PC-3 (cell line): ENCODE measurements around the gene AAR2. TPM values are rescaled to one million over a fixed set of nuclear protein-coding genes. Genes with fewer than 3 reads are reported as not detected.

Experiments used
- ATAC-seq: fragments of 200-7000 bp; cut with Tn5 transposase; 2 replicates; pipeline ENCODE4 v1.9.1; 2020; ENCODE audit warnings: mild to moderate bottlenecking, moderate library complexity
- BruUV-seq: library from RNA; stranded (reverse); fragments of 400-500 nt; replicated peaks from 2 replicates; lab custom pipeline; 2021; lab: Mats Ljungman, UMichigan
- CTCF ChIA-PET: fragments of 300-600 bp; sonication (Branson Sonifier 250); formaldehyde crosslinking; loops from one replicate; lab custom pipeline; 2022; ENCODE audit warnings: antibody characterized with exemption; lab: Charles Lee
- POLR2A ChIA-PET: fragments of 300-600 bp; sonication (Branson Sonifier 250); formaldehyde crosslinking; loops from one replicate; lab custom pipeline; 2022; ENCODE audit warnings: antibody characterized with exemption; ENCODE audit not compliant: unreplicated experiment; lab: Charles Lee
- DNase-seq: peaks from one replicate; pipeline ENCODE4 v3.0.0-alpha.2; 2015
- H2AFZ ChIP-seq: fragments of 300-600 bp; sonication (generic); 2 replicates; pipeline ENCODE4 v1.6.0; 2016; ENCODE audit warnings: antibody characterized with exemption, low read length
- H3F3A ChIP-seq: fragments of 300-600 bp; sonication (generic); one replicate; pipeline ENCODE4 v1.6.0; 2017; ENCODE audit warnings: antibody characterized with exemption, low read length, control low read depth, mild to moderate bottlenecking; ENCODE audit not compliant: unreplicated experiment
- H3K27ac ChIP-seq: fragments of 300-600 bp; sonication (generic); 2 replicates; pipeline ENCODE4 v1.5.1; 2016; ENCODE audit warnings: mild to moderate bottlenecking, low read length
- H3K27me3 ChIP-seq: fragments of 300-600 bp; sonication (generic); 2 replicates; pipeline ENCODE4 v1.6.1; 2016; ENCODE audit warnings: low read length, mixed read lengths
- H3K36me3 ChIP-seq: fragments of 300-600 bp; sonication (generic); 2 replicates; pipeline ENCODE4 v1.6.1; 2016; ENCODE audit warnings: low read depth, mixed run types, low read length, mixed read lengths
- H3K4me1 ChIP-seq: fragments of 300-600 bp; sonication (generic); 2 replicates; pipeline ENCODE4 v1.5.1; 2016; ENCODE audit warnings: low read length; ENCODE audit not compliant: insufficient read depth
- H3K4me2 ChIP-seq: fragments of 300-600 bp; sonication (generic); 2 replicates; pipeline ENCODE4 v1.6.0; 2016; ENCODE audit warnings: low read length
- H3K4me3 ChIP-seq: fragments of 300-600 bp; sonication (generic); 2 replicates; pipeline ENCODE4 v1.5.1; 2016; ENCODE audit warnings: mild to moderate bottlenecking, low read length, mixed read lengths
- H3K79me2 ChIP-seq: fragments of 300-600 bp; sonication (generic); 2 replicates; pipeline ENCODE4 v1.6.1; 2017; ENCODE audit warnings: low read length, mixed read lengths
- H3K9ac ChIP-seq: fragments of 300-600 bp; sonication (generic); 2 replicates; pipeline ENCODE4 v1.6.0; 2016; ENCODE audit warnings: mild to moderate bottlenecking, low read length
- H3K9me2 ChIP-seq: fragments of 300-600 bp; sonication (generic); replicated peaks from 2 replicates; pipeline ENCODE4 v1.6.1; 2016; ENCODE audit warnings: mixed run types, low read length, mixed read lengths
- H3K9me3 ChIP-seq: fragments of 300-600 bp; sonication (generic); 2 replicates; pipeline ENCODE4 v1.6.1; 2016; ENCODE audit warnings: low read length, mixed read lengths
- H4K20me1 ChIP-seq: fragments of 300-600 bp; sonication (generic); 2 replicates; pipeline ENCODE4 v1.6.1; 2016; ENCODE audit warnings: low read length, mixed read lengths
- CTCF ChIP-seq: fragments of 300-600 bp; sonication (generic); conservative IDR thresholded peaks from 2 replicates; pipeline ENCODE4 v1.5.1; 2017; ENCODE audit warnings: antibody characterized with exemption, low read depth, mild to moderate bottlenecking, low read length
- EZH2 ChIP-seq: fragments of 300-600 bp; sonication (generic); IDR thresholded peaks from one replicate; pipeline ENCODE4 v1.6.1; 2017; ENCODE audit warnings: antibody characterized with exemption, mild to moderate bottlenecking, low read length; ENCODE audit not compliant: unreplicated experiment
- EZH2phosphoT487 ChIP-seq: fragments of 300-600 bp; sonication (generic); IDR thresholded peaks from 2 replicates; pipeline ENCODE4 v1.6.1; 2018; ENCODE audit warnings: mild to moderate bottlenecking, antibody characterized with exemption, low read length, borderline replicate concordance
- intact Hi-C: fragments of 100-400 bp; cut with micrococcal nuclease; formaldehyde crosslinking; loops from 2 replicates; pipeline ENCODE4 v1.9.0; 2023
- total RNA-seq: library from RNA; depleted of rRNA; stranded (reverse); fragments of >200 nt; gene quantifications from 2 replicates; pipeline ENCODE4 v1.2.3, GENCODE V29; 2014

Gene AAR2
- total RNA-seq, 1 experiment from 2014 or later, result 41.1 TPM

- POLR2A ChIA-PET, result no interaction called here
- intact Hi-C loops, result no loop called here
- Histone ChIP-seq H3K27me3 (no peaks in the 10 kb centered on the region), H3K79me2 (no peaks in the 10 kb centered on the region), H3K4me3 (no peak overlapping the region), H3K27ac (no peak overlapping the region), H2AFZ (no peak overlapping the region), H3K36me3 (no peaks in the 10 kb centered on the region), H4K20me1 (no peaks in the 10 kb centered on the region), H3K4me1 (no peaks in the 10 kb centered on the region), H3F3A (no peaks in the 10 kb centered on the region), H3K4me2 (no peak overlapping the region), H3K9me3 (no peaks in the 10 kb centered on the region), H3K9ac (no peak overlapping the region), H3K9me2 (no peaks in the 10 kb centered on the region)
- CTCF ChIA-PET, result interaction anchor here (0.6 kb wide), 1 partner anchor 187 kb away, joined by 6 read pairs; no protein-coding TSS in a partner anchor
- no TSS peak for BruUV-seq
- DNase-seq (no peak), ATAC-seq (no peak)
- TF ChIP-seq CTCF, result no peak
- TF ChIP-seq EZH2phosphoT487, result no peak
- no peak for TF ChIP-seq EZH2
Measured at GRCh38 chr20:36264426-36265246, 28.4 kb downstream of the AAR2 start.

GRCh38 chr20:36266189-36266588, 29.9 kb downstream of the AAR2 start:
- no peaks in the 10 kb centered on the region for H3F3A ChIP-seq
- POLR2A ChIA-PET, result no interaction called here
- intact Hi-C loops, result no loop called here
- H3K27ac ChIP-seq, result no peak overlapping the region
- ATAC-seq (no peak), DNase-seq (no peak)
- H3K9me2 ChIP-seq, result no peaks in the 10 kb centered on the region
- H3K4me1 ChIP-seq, result no peaks in the 10 kb centered on the region
- no peak overlapping the region for H2AFZ ChIP-seq
- H3K9me3 ChIP-seq, result no peaks in the 10 kb centered on the region
- no peak overlapping the region for H3K9ac ChIP-seq
- H3K4me3 ChIP-seq, result no peak overlapping the region
- no peaks in the 10 kb centered on the region for H4K20me1 ChIP-seq
- CTCF ChIA-PET, result no interaction called here
- no peaks in the 10 kb centered on the region for H3K79me2 ChIP-seq
- no peak for TF ChIP-seq EZH2
- no peak overlapping the region for H3K4me2 ChIP-seq
- no peaks in the 10 kb centered on the region for H3K27me3 ChIP-seq
- no TSS peak for BruUV-seq
- H3K36me3 ChIP-seq, result no peaks in the 10 kb centered on the region

GRCh38 chr20:36267605-36268381, 31.5 kb downstream of the AAR2 start:
- H3K4me1 ChIP-seq, result no peaks in the 10 kb centered on the region
- TF ChIP-seq CTCF, result no peak
- no peak for TF ChIP-seq EZH2
- TF ChIP-seq EZH2phosphoT487, result no peak
- intact Hi-C loops, result no loop called here
- no TSS peak for BruUV-seq
- no peak overlapping the region for H3K9ac ChIP-seq
- no peak overlapping the region for H3K4me2 ChIP-seq
- CTCF ChIA-PET, result interaction anchor here (0.9 kb wide), 1 partner anchor 65 kb away, joined by 3 read pairs; no protein-coding TSS in a partner anchor
- DNase-seq (no peak), ATAC-seq (no peak)
- H3K79me2 ChIP-seq, result no peaks in the 10 kb centered on the region
- H3K27me3 ChIP-seq, result no peaks in the 10 kb centered on the region
- no peaks in the 10 kb centered on the region for H3K9me2 ChIP-seq
- H3F3A ChIP-seq, result no peaks in the 10 kb centered on the region
- POLR2A ChIA-PET, result no interaction called here
- H3K27ac ChIP-seq, result no peak overlapping the region
- H2AFZ ChIP-seq, result no peak overlapping the region
- H3K4me3 ChIP-seq, result no peak overlapping the region
- no peaks in the 10 kb centered on the region for H4K20me1 ChIP-seq
- no peaks in the 10 kb centered on the region for H3K36me3 ChIP-seq
- no peaks in the 10 kb centered on the region for H3K9me3 ChIP-seq
